ENCODE measurements around the gene KRT36.

DNA sequence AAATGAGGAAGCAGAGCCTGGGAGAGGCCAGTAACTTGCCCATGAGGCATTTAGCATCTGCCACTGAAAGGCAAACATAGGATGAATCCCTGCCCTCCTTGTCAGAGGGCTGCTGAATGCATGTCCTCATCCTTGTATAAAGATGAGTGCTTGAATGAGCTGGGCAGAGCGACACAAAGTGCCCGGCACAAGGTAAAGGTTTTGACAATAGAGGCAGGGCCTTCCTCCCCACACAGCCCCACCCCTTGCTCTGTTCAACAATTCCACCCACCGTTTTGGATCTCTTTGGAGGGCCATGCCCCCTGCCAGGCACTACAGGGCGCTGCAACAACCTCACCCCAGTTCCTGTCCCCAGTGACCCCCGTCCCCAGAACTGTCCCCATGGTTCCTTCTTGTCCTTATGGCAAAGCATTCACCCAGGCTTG, 39.8 kb upstream of the KRT36 start:
- TF ChIP-seq POLR2AphosphoS5 (IDR thresholded peaks at IDR 0.05) = no peak
- TF ChIP-seq, protein P1, sequence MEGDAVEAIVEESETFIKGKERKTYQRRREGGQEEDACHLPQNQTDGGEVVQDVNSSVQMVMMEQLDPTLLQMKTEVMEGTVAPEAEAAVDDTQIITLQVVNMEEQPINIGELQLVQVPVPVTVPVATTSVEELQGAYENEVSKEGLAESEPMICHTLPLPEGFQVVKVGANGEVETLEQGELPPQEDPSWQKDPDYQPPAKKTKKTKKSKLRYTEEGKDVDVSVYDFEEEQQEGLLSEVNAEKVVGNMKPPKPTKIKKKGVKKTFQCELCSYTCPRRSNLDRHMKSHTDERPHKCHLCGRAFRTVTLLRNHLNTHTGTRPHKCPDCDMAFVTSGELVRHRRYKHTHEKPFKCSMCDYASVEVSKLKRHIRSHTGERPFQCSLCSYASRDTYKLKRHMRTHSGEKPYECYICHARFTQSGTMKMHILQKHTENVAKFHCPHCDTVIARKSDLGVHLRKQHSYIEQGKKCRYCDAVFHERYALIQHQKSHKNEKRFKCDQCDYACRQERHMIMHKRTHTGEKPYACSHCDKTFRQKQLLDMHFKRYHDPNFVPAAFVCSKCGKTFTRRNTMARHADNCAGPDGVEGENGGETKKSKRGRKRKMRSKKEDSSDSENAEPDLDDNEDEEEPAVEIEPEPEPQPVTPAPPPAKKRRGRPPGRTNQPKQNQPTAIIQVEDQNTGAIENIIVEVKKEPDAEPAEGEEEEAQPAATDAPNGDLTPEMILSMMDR (IDR thresholded peaks at IDR 0.05) = no peak
